IMR-90 (cell line): ENCODE measurements around the gene GBE1. TPM values are rescaled to one million over a fixed set of nuclear protein-coding genes. Genes with fewer than 3 reads are reported as not detected.

ENCODE experiments used
- ATAC-seq: fragments of 200-7000 bp; cut with Tn5 transposase; 2 replicates; pipeline ENCODE4 v1.9.1; 2020; ENCODE audit warnings: low read depth, mild to moderate bottlenecking, moderate library complexity
- BruUV-seq: library from RNA; stranded (reverse); fragments of 400-500 nt; replicated peaks from 2 replicates; lab custom pipeline; 2021; lab: Mats Ljungman, UMichigan
- CTCF ChIA-PET: fragments of 300-600 bp; formaldehyde crosslinking; extraction: SDS; loops from one replicate; lab custom pipeline; 2021; ENCODE audit warnings: antibody characterized with exemption; lab: Yijun Ruan, JAX
- POLR2A ChIA-PET: fragments of 300-600 bp; sonication (Branson Sonifier 250); formaldehyde crosslinking; loops from one replicate; lab custom pipeline; 2022; ENCODE audit warnings: antibody characterized with exemption; ENCODE audit not compliant: unreplicated experiment; lab: Charles Lee
- DNase-seq: peaks from one replicate; pipeline ENCODE4 v3.0.0; 2013
- H2AFZ ChIP-seq: replicated peaks from 2 replicates; pipeline ENCODE3; 2013; ENCODE audit warnings: low read length, mild to moderate bottlenecking; ENCODE audit not compliant: poor library complexity
- H2AK5ac ChIP-seq: 2 replicates; pipeline ENCODE4 v1.6.1; 2013; ENCODE audit warnings: low read depth, low read length, inconsistent platforms
- H2AK9ac ChIP-seq: replicated peaks from 2 replicates; pipeline ENCODE3; 2013; ENCODE audit warnings: mild to moderate bottlenecking, low read depth, low read length, moderate library complexity; ENCODE audit not compliant: poor library complexity
- H2BK120ac ChIP-seq: 2 replicates; pipeline ENCODE4 v1.6.1; 2013; ENCODE audit warnings: low read depth, low read length, inconsistent platforms
- H2BK15ac ChIP-seq: 3 replicates; pipeline ENCODE4 v1.6.1; 2013; ENCODE audit warnings: low read depth, low read length, inconsistent platforms
- H2BK20ac ChIP-seq: 2 replicates; pipeline ENCODE4 v1.6.1; 2013; ENCODE audit warnings: low read depth, mild to moderate bottlenecking, inconsistent platforms, low read length, moderate library complexity
- H2BK5ac ChIP-seq: 2 replicates; pipeline ENCODE4 v1.6.1; 2013; ENCODE audit warnings: mild to moderate bottlenecking, low read depth, low read length, inconsistent platforms; ENCODE audit not compliant: poor library complexity, severe bottlenecking
- H3K14ac ChIP-seq: replicated peaks from 2 replicates; pipeline ENCODE4 v1.6.1; 2013; ENCODE audit warnings: low read depth, low read length, inconsistent platforms
- H3K18ac ChIP-seq: 2 replicates; pipeline ENCODE4 v1.6.1; 2013; ENCODE audit warnings: low read depth, low read length, control low read depth
- H3K23ac ChIP-seq: 2 replicates; pipeline ENCODE4 v1.6.1; 2013; ENCODE audit warnings: low read depth, low read length, inconsistent platforms
- H3K27ac ChIP-seq: 2 replicates; pipeline ENCODE4 v1.5.1; 2013; ENCODE audit warnings: mild to moderate bottlenecking, control low read depth, low read length; ENCODE audit not compliant: insufficient read depth
- H3K27me3 ChIP-seq: 2 replicates; pipeline ENCODE4 v1.6.1; 2013; ENCODE audit warnings: low read length; ENCODE audit not compliant: control insufficient read depth, insufficient read depth
- H3K36me3 ChIP-seq: 2 replicates; pipeline ENCODE4 v1.6.1; 2013; ENCODE audit warnings: low read length, mixed read lengths; ENCODE audit not compliant: control insufficient read depth, insufficient read depth
- H3K4ac ChIP-seq: 2 replicates; pipeline ENCODE4 v1.6.1; 2013; ENCODE audit warnings: low read depth, low read length, inconsistent platforms
- H3K4me1 ChIP-seq: 2 replicates; pipeline ENCODE4 v1.6.1; 2013; ENCODE audit warnings: low read length, mixed read lengths; ENCODE audit not compliant: control insufficient read depth, insufficient read depth
- H3K4me2 ChIP-seq: 2 replicates; pipeline ENCODE4 v1.6.1; 2013; ENCODE audit warnings: low read depth, mild to moderate bottlenecking, control low read depth, low read length, moderate library complexity
- H3K4me3 ChIP-seq: 2 replicates; pipeline ENCODE4 v1.5.1; 2013; ENCODE audit warnings: low read depth, mild to moderate bottlenecking, control low read depth, low read length, moderate library complexity; ENCODE audit not compliant: insufficient read depth
- H3K56ac ChIP-seq: 2 replicates; pipeline ENCODE4 v1.6.1; 2013; ENCODE audit warnings: low read length, inconsistent platforms; ENCODE audit not compliant: insufficient read depth; ENCODE audit errors: extremely low read depth
- H3K79me1 ChIP-seq, 2 experiments: 2 replicates each; pipeline ENCODE4 v1.6.1; 2013; ENCODE audit warnings: low read length in 2 of 2, inconsistent platforms in 1 of 2, low read depth in 1 of 2
- H3K9ac ChIP-seq: 2 replicates; pipeline ENCODE4 v1.6.1; 2013; ENCODE audit warnings: low read depth, low read length, control low read depth
- H3K9me1 ChIP-seq: 2 replicates; pipeline ENCODE4 v1.6.1; 2013; ENCODE audit warnings: low read length, inconsistent platforms; ENCODE audit not compliant: insufficient read depth
- H3K9me3 ChIP-seq: 2 replicates; pipeline ENCODE4 v1.6.1; 2013; ENCODE audit warnings: low read length; ENCODE audit not compliant: control insufficient read depth, insufficient read depth
- H4K20me1 ChIP-seq: 2 replicates; pipeline ENCODE4 v1.6.1; 2013; ENCODE audit warnings: low read length, inconsistent platforms; ENCODE audit not compliant: insufficient read depth
- H4K5ac ChIP-seq: 2 replicates; pipeline ENCODE4 v1.6.1; 2013; ENCODE audit warnings: mild to moderate bottlenecking, low read depth, low read length, control low read depth
- H4K8ac ChIP-seq, 2 experiments: 2 replicates each; pipeline ENCODE4 v1.6.1; 2013; ENCODE audit warnings: low read depth in 2 of 2, low read length in 2 of 2, control low read depth in 1 of 2, inconsistent platforms in 1 of 2
- H4K91ac ChIP-seq: 2 replicates; pipeline ENCODE4 v1.6.1; 2013; ENCODE audit warnings: low read depth, low read length, inconsistent platforms; ENCODE audit not compliant: insufficient read depth
- CEBPB ChIP-seq: IDR thresholded peaks from 2 replicates; pipeline ENCODE4 v1.6.1; 2012; ENCODE audit warnings: low read depth, low read length, improper control_type of control experiment
- NFE2L2 ChIP-seq: fragments of 150-350 bp; IDR thresholded peaks from 2 replicates; pipeline ENCODE4 v1.6.1; 2016; ENCODE audit warnings: low read depth, mild to moderate bottlenecking, low read length
- RCOR1 ChIP-seq: IDR thresholded peaks from 2 replicates; pipeline ENCODE4 v1.6.1; 2012; ENCODE audit warnings: mild to moderate bottlenecking, low read length, improper control_type of control experiment; ENCODE audit not compliant: insufficient replicate concordance
- WGBS, 2 experiments: methylation state at CpG; one replicate each; pipeline versions ENCODE4 v1.1.5 to v1.1.7; 2013; ENCODE audit warnings: missing lambda C conversion rate in 2 of 2; ENCODE audit not compliant: insufficient read length in 1 of 2; ENCODE audit errors: extremely low coverage in 2 of 2; 5-methylcytosine and 5-hydroxymethylcytosine counted together
- dilution Hi-C: fragments of 300-500 bp; cut with HindIII; formaldehyde crosslinking; loops from one replicate; pipeline ENCODE4 v1.14.3; 2018; ENCODE audit warnings: low sequenced_read_pairs; ENCODE audit not compliant: unreplicated experiment
- in situ Hi-C: fragments of 300-500 bp; cut with MboI; formaldehyde crosslinking; loops from 3 replicates; pipeline ENCODE4 v1.14.3; 2019; ENCODE audit warnings: low sequenced_read_pairs, inconsistent platforms, mixed read lengths
- intact Hi-C: fragments of 100-400 bp; cut with micrococcal nuclease; formaldehyde crosslinking; loops from 2 replicates; pipeline ENCODE4 v1.10.0; 2022
- polyA plus RNA-seq, 3 experiments: library from polyadenylated mRNA; depleted of rRNA; stranded (reverse); fragments of >200 nt; gene quantifications; 2 replicates each; pipeline ENCODE4 v1.2.3, GENCODE V29; 2012; ENCODE audit warnings: low replicate concordance in 1 of 3
- total RNA-seq: library from RNA; depleted of rRNA; stranded (reverse); fragments of >200 nt; gene quantifications from 2 replicates; pipeline ENCODE4 v1.2.3, GENCODE V29; 2012
- TF ChIP-seq, protein P1 (sequence below): conservative IDR thresholded peaks from 2 replicates; pipeline ENCODE4 v1.5.1; 2012; ENCODE audit warnings: mild to moderate bottlenecking, low read depth, low read length, improper control_type of control experiment

GBE1 gene
- total and polyA plus RNA-seq, 2 of the 4 experiments (the other 2 are of a cell fraction), result 36.7 to 90.3 TPM

GRCh38 chr3:81497572-81498251 lies 263.7 kb downstream of the GBE1 start:
- Histone ChIP-seq H3K9me3 (no peaks in the 10 kb centered on the region), H2AK9ac (no peak overlapping the region), H2BK15ac (no peak overlapping the region), H2BK5ac (no peak overlapping the region), H4K91ac (no peak overlapping the region), H3K14ac (no peak overlapping the region), H3K4me3 (no peak overlapping the region), H3K4ac (no peak overlapping the region), H2AFZ (no peak overlapping the region), H2BK20ac (no peak overlapping the region), H2AK5ac (no peak overlapping the region), H3K9me1 (no peaks in the 10 kb centered on the region), H3K23ac (no peak overlapping the region), H4K5ac (no peak overlapping the region), H4K8ac (no peak overlapping the region), H3K27ac (no peak overlapping the region), H3K27me3 (no peaks in the 10 kb centered on the region), H2BK120ac (no peak overlapping the region), H3K56ac (no peak overlapping the region), H3K79me1 (no peaks in the 10 kb centered on the region), H4K20me1 (no peaks in the 10 kb centered on the region), H3K9ac (no peak overlapping the region), H3K4me1 (0 out of 2 replicates have a peak, but pooled peaks cover 2% of the 10 kb centered on the region), H3K4me2 (no peak overlapping the region), H3K18ac (no peak overlapping the region), H3K36me3 (peaks cover 3% of the 10 kb centered on the region)
- dilution Hi-C loops (no loop called here), intact Hi-C loops (no loop called here), in situ Hi-C loops (no loop called here)
- no peak for TF ChIP-seq CEBPB
- TF ChIP-seq, protein P1, sequence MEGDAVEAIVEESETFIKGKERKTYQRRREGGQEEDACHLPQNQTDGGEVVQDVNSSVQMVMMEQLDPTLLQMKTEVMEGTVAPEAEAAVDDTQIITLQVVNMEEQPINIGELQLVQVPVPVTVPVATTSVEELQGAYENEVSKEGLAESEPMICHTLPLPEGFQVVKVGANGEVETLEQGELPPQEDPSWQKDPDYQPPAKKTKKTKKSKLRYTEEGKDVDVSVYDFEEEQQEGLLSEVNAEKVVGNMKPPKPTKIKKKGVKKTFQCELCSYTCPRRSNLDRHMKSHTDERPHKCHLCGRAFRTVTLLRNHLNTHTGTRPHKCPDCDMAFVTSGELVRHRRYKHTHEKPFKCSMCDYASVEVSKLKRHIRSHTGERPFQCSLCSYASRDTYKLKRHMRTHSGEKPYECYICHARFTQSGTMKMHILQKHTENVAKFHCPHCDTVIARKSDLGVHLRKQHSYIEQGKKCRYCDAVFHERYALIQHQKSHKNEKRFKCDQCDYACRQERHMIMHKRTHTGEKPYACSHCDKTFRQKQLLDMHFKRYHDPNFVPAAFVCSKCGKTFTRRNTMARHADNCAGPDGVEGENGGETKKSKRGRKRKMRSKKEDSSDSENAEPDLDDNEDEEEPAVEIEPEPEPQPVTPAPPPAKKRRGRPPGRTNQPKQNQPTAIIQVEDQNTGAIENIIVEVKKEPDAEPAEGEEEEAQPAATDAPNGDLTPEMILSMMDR, result no peak
- no peak for TF ChIP-seq RCOR1
- no peak for TF ChIP-seq NFE2L2
- ChIA-PET POLR2A (no interaction called here), CTCF (no interaction called here)
- 100% methylated on average over 2 of the region's 4 CpGs; no CpG with 5 or more reads in 1 of the 2 experiments for WGBS, 2 experiments
- ATAC-seq (no peak), DNase-seq (no peak)
- BruUV-seq, result no TSS peak
